GM12878 (cell line): ENCODE results near the gene CRB1. TPM values are rescaled to one million over a fixed set of nuclear protein-coding genes. Genes with fewer than 3 reads are reported as not detected.

Experiments used
- CREB1 ChIP-seq: IDR thresholded peaks from 2 replicates; pipeline ENCODE4 v1.6.1; 2012; ENCODE audit warnings: low read depth, mild to moderate bottlenecking, inconsistent platforms
- CREM ChIP-seq: IDR thresholded peaks from 2 replicates; pipeline ENCODE4 v1.6.1; 2014; ENCODE audit warnings: antibody characterized with exemption, low read depth
- FOXM1 ChIP-seq: IDR thresholded peaks from 2 replicates; pipeline ENCODE4 v1.6.1; 2012; ENCODE audit warnings: low read depth, mild to moderate bottlenecking, inconsistent platforms, low read length, moderate library complexity
- ZBED1 ChIP-seq: IDR thresholded peaks from 2 replicates; pipeline ENCODE4 v1.6.1; 2016; ENCODE audit warnings: borderline replicate concordance
- ZZZ3 ChIP-seq: IDR thresholded peaks from 2 replicates; pipeline ENCODE4 v1.6.1; 2011; ENCODE audit warnings: low read depth; ENCODE audit not compliant: control insufficient read depth, insufficient read length
- polyA plus RNA-seq, 11 experiments: library from polyadenylated mRNA; depleted of rRNA in 4 of 11; unstranded in 6 of 11; stranded (reverse) in 5 of 11; fragments of >200 nt; fragmentation: Nextera tagmentation in 4 of 11; fragmentation: Illumina TruSeq in 1 of 11; extraction: Ambion mirVana in 4 of 11; extraction: Trizol in 1 of 11; gene quantifications; 1 replicate in 1 of 11; 2 replicates in 10 of 11; pipeline versions ENCODE4 v1.2.1 to v1.2.3, GENCODE V29; 2011 to 2016; ENCODE audit warnings: inconsistent platforms in 2 of 11, missing spikeins in 2 of 11, low read depth in 1 of 11
- total RNA-seq, 4 experiments: library from RNA; depleted of rRNA in 3 of 4; stranded (reverse); fragments of >200 nt in 3 of 4; fragmentation: Illumina TruSeq in 1 of 4; extraction: Trizol in 1 of 4; gene quantifications; 2 replicates each; pipeline versions ENCODE4 v1.2.1 to v1.2.3, GENCODE V29; 2013 to 2021
- TF ChIP-seq, protein P1 (sequence below): fragments of 450-650 bp; IDR thresholded peaks from 2 replicates; pipeline ENCODE4 v1.6.1; 2016; ENCODE audit warnings: mild to moderate bottlenecking, moderate library complexity, borderline replicate concordance
- TF ChIP-seq, protein P2 (sequence below): IDR thresholded peaks from 2 replicates; pipeline ENCODE4 v1.6.1; 2012; ENCODE audit warnings: low read depth, low read length, improper control_type of control experiment
- TF ChIP-seq, protein P3 (sequence below): fragments of 450-650 bp; IDR thresholded peaks from 2 replicates; pipeline ENCODE4 v1.6.1; 2018; ENCODE audit warnings: borderline replicate concordance, mild to moderate bottlenecking; ENCODE audit not compliant: partially characterized antibody
- TF ChIP-seq, protein P4 (sequence below): IDR thresholded peaks from 2 replicates; pipeline ENCODE4 v1.6.1; 2011; ENCODE audit warnings: low read depth, mild to moderate bottlenecking, low read length, moderate library complexity, borderline replicate concordance; ENCODE audit errors: extremely low read depth

CRB1 gene
- total and polyA plus RNA-seq, 10 of the 15 experiments (the other 5 are each of a cell fraction or from before 2014, with no cell fraction given), result 0.06 to 0.10 (median 0.06) TPM; not detected in 7

DNA sequence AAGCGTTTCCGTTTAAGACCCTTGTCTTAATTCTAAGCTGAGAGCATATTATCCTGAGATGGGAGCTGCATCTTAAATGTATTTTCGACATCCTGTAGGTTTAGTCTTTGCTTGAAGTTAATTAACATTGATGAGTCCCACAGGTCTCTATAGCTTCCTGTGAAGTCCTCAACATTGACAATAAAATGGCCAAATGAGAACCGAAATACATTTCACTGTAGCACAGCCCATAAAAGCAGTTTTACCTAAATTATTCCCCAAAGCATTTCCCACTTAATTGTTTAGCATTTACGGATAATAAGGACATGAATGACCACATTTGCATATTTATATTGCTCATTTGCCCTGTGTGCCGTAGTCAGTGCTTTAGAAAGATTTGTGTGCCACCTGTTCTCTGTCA is 116.4 kb downstream of the CRB1 start (continued):
- TF ChIP-seq, protein P1, sequence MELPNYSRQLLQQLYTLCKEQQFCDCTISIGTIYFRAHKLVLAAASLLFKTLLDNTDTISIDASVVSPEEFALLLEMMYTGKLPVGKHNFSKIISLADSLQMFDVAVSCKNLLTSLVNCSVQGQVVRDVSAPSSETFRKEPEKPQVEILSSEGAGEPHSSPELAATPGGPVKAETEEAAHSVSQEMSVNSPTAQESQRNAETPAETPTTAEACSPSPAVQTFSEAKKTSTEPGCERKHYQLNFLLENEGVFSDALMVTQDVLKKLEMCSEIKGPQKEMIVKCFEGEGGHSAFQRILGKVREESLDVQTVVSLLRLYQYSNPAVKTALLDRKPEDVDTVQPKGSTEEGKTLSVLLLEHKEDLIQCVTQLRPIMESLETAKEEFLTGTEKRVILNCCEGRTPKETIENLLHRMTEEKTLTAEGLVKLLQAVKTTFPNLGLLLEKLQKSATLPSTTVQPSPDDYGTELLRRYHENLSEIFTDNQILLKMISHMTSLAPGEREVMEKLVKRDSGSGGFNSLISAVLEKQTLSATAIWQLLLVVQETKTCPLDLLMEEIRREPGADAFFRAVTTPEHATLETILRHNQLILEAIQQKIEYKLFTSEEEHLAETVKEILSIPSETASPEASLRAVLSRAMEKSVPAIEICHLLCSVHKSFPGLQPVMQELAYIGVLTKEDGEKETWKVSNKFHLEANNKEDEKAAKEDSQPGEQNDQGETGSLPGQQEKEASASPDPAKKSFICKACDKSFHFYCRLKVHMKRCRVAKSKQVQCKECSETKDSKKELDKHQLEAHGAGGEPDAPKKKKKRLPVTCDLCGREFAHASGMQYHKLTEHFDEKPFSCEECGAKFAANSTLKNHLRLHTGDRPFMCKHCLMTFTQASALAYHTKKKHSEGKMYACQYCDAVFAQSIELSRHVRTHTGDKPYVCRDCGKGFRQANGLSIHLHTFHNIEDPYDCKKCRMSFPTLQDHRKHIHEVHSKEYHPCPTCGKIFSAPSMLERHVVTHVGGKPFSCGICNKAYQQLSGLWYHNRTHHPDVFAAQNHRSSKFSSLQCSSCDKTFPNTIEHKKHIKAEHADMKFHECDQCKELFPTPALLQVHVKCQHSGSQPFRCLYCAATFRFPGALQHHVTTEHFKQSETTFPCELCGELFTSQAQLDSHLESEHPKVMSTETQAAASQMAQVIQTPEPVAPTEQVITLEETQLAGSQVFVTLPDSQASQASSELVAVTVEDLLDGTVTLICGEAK, result no peak
- TF ChIP-seq, protein P2, sequence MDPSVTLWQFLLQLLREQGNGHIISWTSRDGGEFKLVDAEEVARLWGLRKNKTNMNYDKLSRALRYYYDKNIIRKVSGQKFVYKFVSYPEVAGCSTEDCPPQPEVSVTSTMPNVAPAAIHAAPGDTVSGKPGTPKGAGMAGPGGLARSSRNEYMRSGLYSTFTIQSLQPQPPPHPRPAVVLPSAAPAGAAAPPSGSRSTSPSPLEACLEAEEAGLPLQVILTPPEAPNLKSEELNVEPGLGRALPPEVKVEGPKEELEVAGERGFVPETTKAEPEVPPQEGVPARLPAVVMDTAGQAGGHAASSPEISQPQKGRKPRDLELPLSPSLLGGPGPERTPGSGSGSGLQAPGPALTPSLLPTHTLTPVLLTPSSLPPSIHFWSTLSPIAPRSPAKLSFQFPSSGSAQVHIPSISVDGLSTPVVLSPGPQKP, result no peak
- TF ChIP-seq, protein P3, sequence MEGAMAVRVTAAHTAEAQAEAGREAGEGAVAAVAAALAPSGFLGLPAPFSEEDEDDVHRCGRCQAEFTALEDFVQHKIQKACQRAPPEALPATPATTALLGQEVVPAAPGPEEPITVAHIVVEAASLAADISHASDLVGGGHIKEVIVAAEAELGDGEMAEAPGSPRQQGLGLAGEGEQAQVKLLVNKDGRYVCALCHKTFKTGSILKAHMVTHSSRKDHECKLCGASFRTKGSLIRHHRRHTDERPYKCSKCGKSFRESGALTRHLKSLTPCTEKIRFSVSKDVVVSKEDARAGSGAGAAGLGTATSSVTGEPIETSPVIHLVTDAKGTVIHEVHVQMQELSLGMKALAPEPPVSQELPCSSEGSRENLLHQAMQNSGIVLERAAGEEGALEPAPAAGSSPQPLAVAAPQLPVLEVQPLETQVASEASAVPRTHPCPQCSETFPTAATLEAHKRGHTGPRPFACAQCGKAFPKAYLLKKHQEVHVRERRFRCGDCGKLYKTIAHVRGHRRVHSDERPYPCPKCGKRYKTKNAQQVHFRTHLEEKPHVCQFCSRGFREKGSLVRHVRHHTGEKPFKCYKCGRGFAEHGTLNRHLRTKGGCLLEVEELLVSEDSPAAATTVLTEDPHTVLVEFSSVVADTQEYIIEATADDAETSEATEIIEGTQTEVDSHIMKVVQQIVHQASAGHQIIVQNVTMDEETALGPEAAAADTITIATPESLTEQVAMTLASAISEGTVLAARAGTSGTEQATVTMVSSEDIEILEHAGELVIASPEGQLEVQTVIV, result no peak
- no peak for TF ChIP-seq ZBED1
- no peak for TF ChIP-seq CREM
- TF ChIP-seq CREB1, result no peak
- TF ChIP-seq FOXM1, result no peak
- TF ChIP-seq ZZZ3, result no peak
- TF ChIP-seq, protein P4, sequence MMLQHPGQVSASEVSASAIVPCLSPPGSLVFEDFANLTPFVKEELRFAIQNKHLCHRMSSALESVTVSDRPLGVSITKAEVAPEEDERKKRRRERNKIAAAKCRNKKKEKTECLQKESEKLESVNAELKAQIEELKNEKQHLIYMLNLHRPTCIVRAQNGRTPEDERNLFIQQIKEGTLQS, result no peak
- TF ChIP-seq, all 136 proteins: peak for 0
